K562 (cell line): ENCODE data around the gene TMEM126A. TPM values are rescaled to one million over a fixed set of nuclear protein-coding genes. Genes with fewer than 3 reads are reported as not detected.

Experiments used
- MYBL2 ChIP-seq, 2 experiments: fragments of 450-650 bp in 1 of 2; sonication (generic) in 1 of 2; formaldehyde crosslinking in 1 of 2; IDR thresholded peaks; 2 replicates each; pipeline versions ENCODE4 v1.6.1 to v1.8.1; 2017 to 2022; ENCODE audit warnings: borderline replicate concordance in 1 of 2, inconsistent platforms in 1 of 2, low read depth in 1 of 2, mild to moderate bottlenecking in 1 of 2, missing genetic modification reagents in 1 of 2, moderate library complexity in 1 of 2
- polyA plus RNA-seq, 8 experiments: library from polyadenylated mRNA; depleted of rRNA in 4 of 8; stranded (reverse) in 5 of 8; unstranded in 3 of 8; fragments of >200 nt; fragmentation: Nextera tagmentation in 2 of 8; fragmentation: Illumina TruSeq in 1 of 8; extraction: Ambion mirVana in 2 of 8; extraction: Trizol in 1 of 8; gene quantifications; 2 replicates each; pipeline versions ENCODE4 v1.2.1 to v1.2.3, GENCODE V29; 2011 to 2014; ENCODE audit warnings: inconsistent platforms in 1 of 8, missing spikeins in 1 of 8
- total RNA-seq, 7 experiments: library from RNA; depleted of rRNA in 6 of 7; stranded (reverse); fragments of >200 nt in 6 of 7; fragmentation: Illumina TruSeq in 2 of 7; extraction: Trizol in 2 of 7; gene quantifications; 2 replicates each; pipeline versions ENCODE4 v1.2.1 to v1.2.3, GENCODE V29; 2011 to 2021; ENCODE audit warnings: low replicate concordance in 1 of 7
- TF ChIP-seq, protein P1 (sequence below): fragments of 200-800 bp; sonication (Bioruptor generic); IDR thresholded peaks from 2 replicates; pipeline ENCODE4 v1.6.1; 2017; ENCODE audit warnings: missing genetic modification characterization, missing compliant biosample characterization
- TF ChIP-seq, protein P2 (sequence below), 2 experiments: fragments of 450-650 bp in 1 of 2; IDR thresholded peaks; 2 replicates each; pipeline ENCODE4 v1.6.1; 2011 to 2017; ENCODE audit warnings: low read depth in 2 of 2, antibody characterized with exemption in 1 of 2, borderline replicate concordance in 1 of 2, low read length in 1 of 2, mild to moderate bottlenecking in 1 of 2, mixed read lengths in 1 of 2; ENCODE audit not compliant: control insufficient read depth in 1 of 2

The TMEM126A gene
- total and polyA plus RNA-seq, 9 of the 15 experiments (the other 6 are each of a cell fraction or from before 2014, with no cell fraction given) = 19.3 to 154 (median 56.3) TPM

GRCh38 chr11:85664615-85665481, 17.1 kb downstream of the TMEM126A start, which contains the start of gene CREBZF (continued):
- TF ChIP-seq, protein P1, sequence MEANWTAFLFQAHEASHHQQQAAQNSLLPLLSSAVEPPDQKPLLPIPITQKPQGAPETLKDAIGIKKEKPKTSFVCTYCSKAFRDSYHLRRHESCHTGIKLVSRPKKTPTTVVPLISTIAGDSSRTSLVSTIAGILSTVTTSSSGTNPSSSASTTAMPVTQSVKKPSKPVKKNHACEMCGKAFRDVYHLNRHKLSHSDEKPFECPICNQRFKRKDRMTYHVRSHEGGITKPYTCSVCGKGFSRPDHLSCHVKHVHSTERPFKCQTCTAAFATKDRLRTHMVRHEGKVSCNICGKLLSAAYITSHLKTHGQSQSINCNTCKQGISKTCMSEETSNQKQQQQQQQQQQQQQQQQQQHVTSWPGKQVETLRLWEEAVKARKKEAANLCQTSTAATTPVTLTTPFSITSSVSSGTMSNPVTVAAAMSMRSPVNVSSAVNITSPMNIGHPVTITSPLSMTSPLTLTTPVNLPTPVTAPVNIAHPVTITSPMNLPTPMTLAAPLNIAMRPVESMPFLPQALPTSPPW (CRISPR knock-in tag) = peak; percentile 76
- no peak for TF ChIP-seq MYBL2 (IDR thresholded peaks at IDR 0.05; ENCODE audit: low read depth)
- TF ChIP-seq MYBL2 (CRISPR knock-in tag; IDR thresholded peaks at IDR 0.05; ENCODE audit: borderline replicate concordance) = no peak
- TF ChIP-seq, protein P2, sequence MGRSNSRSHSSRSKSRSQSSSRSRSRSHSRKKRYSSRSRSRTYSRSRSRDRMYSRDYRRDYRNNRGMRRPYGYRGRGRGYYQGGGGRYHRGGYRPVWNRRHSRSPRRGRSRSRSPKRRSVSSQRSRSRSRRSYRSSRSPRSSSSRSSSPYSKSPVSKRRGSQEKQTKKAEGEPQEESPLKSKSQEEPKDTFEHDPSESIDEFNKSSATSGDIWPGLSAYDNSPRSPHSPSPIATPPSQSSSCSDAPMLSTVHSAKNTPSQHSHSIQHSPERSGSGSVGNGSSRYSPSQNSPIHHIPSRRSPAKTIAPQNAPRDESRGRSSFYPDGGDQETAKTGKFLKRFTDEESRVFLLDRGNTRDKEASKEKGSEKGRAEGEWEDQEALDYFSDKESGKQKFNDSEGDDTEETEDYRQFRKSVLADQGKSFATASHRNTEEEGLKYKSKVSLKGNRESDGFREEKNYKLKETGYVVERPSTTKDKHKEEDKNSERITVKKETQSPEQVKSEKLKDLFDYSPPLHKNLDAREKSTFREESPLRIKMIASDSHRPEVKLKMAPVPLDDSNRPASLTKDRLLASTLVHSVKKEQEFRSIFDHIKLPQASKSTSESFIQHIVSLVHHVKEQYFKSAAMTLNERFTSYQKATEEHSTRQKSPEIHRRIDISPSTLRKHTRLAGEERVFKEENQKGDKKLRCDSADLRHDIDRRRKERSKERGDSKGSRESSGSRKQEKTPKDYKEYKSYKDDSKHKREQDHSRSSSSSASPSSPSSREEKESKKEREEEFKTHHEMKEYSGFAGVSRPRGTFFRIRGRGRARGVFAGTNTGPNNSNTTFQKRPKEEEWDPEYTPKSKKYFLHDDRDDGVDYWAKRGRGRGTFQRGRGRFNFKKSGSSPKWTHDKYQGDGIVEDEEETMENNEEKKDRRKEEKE (IDR thresholded peaks at IDR 0.05; ENCODE audit: borderline replicate concordance in 1 of 2, control insufficient read depth in 1 of 2, low read depth in 2 of 2, low read length in 1 of 2) = peak in 1 of 2 experiments; percentile 12; a peak in 1 of 4 replicates
